Caco-2 (cell line): ENCODE results near the gene MASP1. TPM values are rescaled to one million over a fixed set of nuclear protein-coding genes. Genes with fewer than 3 reads are reported as not detected.

Experiments used
- BruUV-seq: library from RNA; stranded (reverse); fragments of 400-500 nt; replicated peaks from 2 replicates; lab custom pipeline; 2021; lab: Mats Ljungman, UMichigan
- CTCF ChIA-PET: fragments of 300-600 bp; sonication (Branson Sonifier 250); formaldehyde crosslinking; loops from one replicate; lab custom pipeline; 2022; ENCODE audit warnings: antibody characterized with exemption; lab: Charles Lee
- POLR2A ChIA-PET: fragments of 300-600 bp; sonication (Branson Sonifier 250); formaldehyde crosslinking; loops from one replicate; lab custom pipeline; 2022; ENCODE audit warnings: antibody characterized with exemption; lab: Charles Lee
- DNase-seq, 2 experiments: peaks; one replicate each; pipeline versions ENCODE4 v3.0.0 to v3.0.0-alpha.2; 2020 to 2022
- H3K27me3 ChIP-seq: replicated peaks from 2 replicates; pipeline ENCODE4 v1.6.0; 2011; ENCODE audit warnings: low read length; ENCODE audit not compliant: control insufficient read depth, insufficient read depth
- H3K36me3 ChIP-seq: 2 replicates; pipeline ENCODE4 v1.5.1; 2011; ENCODE audit warnings: low read length; ENCODE audit not compliant: control insufficient read depth, insufficient read depth
- H3K4me1 ChIP-seq: fragments of 250-450 bp; sonication (Bioruptor Pico); 2 replicates; pipeline ENCODE4 v1.5.1; 2020; ENCODE audit warnings: mild to moderate bottlenecking
- H3K4me3 ChIP-seq: 2 replicates; pipeline ENCODE4 v1.5.1; 2011; ENCODE audit warnings: low read depth, mild to moderate bottlenecking, control low read depth, low read length
- H3K9me3 ChIP-seq: fragments of 250-450 bp; sonication (Bioruptor Pico); 2 replicates; pipeline ENCODE4 v1.5.1; 2020; ENCODE audit warnings: mild to moderate bottlenecking, moderate library complexity
- H3K27ac Mint-ChIP-seq: one replicate; pipeline ENCODE4 v1.8.0; 2022; ENCODE audit warnings: mixed read lengths; ENCODE audit not compliant: unreplicated experiment
- H3K27me3 Mint-ChIP-seq: one replicate; pipeline ENCODE4 v1.8.0; 2022; ENCODE audit warnings: mixed read lengths; ENCODE audit not compliant: insufficient read depth, unreplicated experiment
- H3K36me3 Mint-ChIP-seq: one replicate; pipeline ENCODE4 v1.8.0; 2022; ENCODE audit warnings: mild to moderate bottlenecking, mixed read lengths; ENCODE audit not compliant: insufficient read depth, unreplicated experiment
- H3K4me1 Mint-ChIP-seq: one replicate; pipeline ENCODE4 v1.8.0; 2022; ENCODE audit warnings: low read depth, mixed read lengths; ENCODE audit not compliant: unreplicated experiment
- H3K4me3 Mint-ChIP-seq: one replicate; pipeline ENCODE4 v1.8.0; 2022; ENCODE audit warnings: mild to moderate bottlenecking, moderate library complexity, mixed read lengths; ENCODE audit not compliant: unreplicated experiment
- H3K9me3 Mint-ChIP-seq: one replicate; pipeline ENCODE4 v1.8.0; 2022; ENCODE audit warnings: mixed read lengths; ENCODE audit not compliant: unreplicated experiment
- CTCF ChIP-seq, 2 experiments: fragments of 200-600 bp in 1 of 2; IDR thresholded peaks; 1 replicate in 1 of 2; 2 replicates in 1 of 2; pipeline versions ENCODE4 v1.5.1 to v1.8.0; 2011 to 2022; ENCODE audit warnings: antibody characterized with exemption in 1 of 2, control low read depth in 1 of 2, inconsistent platforms in 1 of 2, low read depth in 1 of 2, low read length in 1 of 2, mild to moderate bottlenecking in 1 of 2, moderate library complexity in 1 of 2; ENCODE audit not compliant: insufficient read depth in 1 of 2, severe bottlenecking in 1 of 2, unreplicated experiment in 1 of 2
- intact Hi-C: fragments of 100-400 bp; cut with micrococcal nuclease; formaldehyde crosslinking; loops from one replicate; pipeline ENCODE4 v1.10.0; 2022; ENCODE audit not compliant: unreplicated experiment
- total RNA-seq: library from RNA; stranded (reverse); gene quantifications from 2 replicates; pipeline ENCODE4 v1.2.3, GENCODE V29; 2022

The MASP1 gene
- total RNA-seq, 1 experiment from 2014 or later: not detected

DNA sequence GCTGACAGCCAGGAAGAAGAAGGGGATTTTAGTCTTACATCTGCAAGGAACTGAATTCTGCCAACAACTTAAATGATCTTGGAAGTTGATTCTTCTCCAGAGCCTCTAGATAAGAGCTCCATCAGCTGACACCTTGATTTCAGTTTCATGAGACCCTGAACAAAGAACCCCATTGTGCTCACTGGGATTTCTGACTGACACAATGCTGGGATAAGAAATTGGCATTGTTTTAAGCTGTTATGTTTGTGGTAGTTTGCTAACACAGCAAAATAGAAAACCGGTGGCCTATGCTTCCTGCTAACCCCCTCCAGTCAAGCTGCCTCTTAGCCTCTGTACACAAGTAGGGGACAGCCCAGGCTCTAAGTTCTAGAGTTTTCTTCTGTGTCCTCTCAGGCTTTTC, 36.2 kb downstream of the MASP1 start:
- ChIA-PET CTCF (interaction anchor here (0.7 to 1.0 kb wide), 2 partner anchors 27 to 464 kb away, joined by 3 read pairs; no protein-coding TSS in a partner anchor), POLR2A (interaction anchor here (0.7 kb wide), 1 partner anchor 42 kb away, joined by 3 read pairs; no protein-coding TSS in a partner anchor)
- no peaks in the 10 kb centered on the region for H3K27me3 ChIP-seq
- no peaks in the 10 kb centered on the region for H3K4me1 ChIP-seq
- H3K9me3 Mint-ChIP-seq: no peaks in the 10 kb centered on the region
- H3K36me3 Mint-ChIP-seq: no peaks in the 10 kb centered on the region
- no peaks in the 10 kb centered on the region for H3K9me3 ChIP-seq
- no peaks in the 10 kb centered on the region for H3K36me3 ChIP-seq
- no peak overlapping the region for H3K4me3 Mint-ChIP-seq
- H3K4me3 ChIP-seq: no peak overlapping the region
- no peaks in the 10 kb centered on the region for H3K27me3 Mint-ChIP-seq
- no peak for DNase-seq
- no peak for TF ChIP-seq CTCF (IDR thresholded peaks at IDR 0.05; ENCODE audit: insufficient read depth in 1 of 2, low read depth in 1 of 2, low read length in 1 of 2, severe bottlenecking in 1 of 2, unreplicated experiment in 1 of 2)
- intact Hi-C loops: no loop called here
- BruUV-seq: no TSS peak
- no peaks in the 10 kb centered on the region for H3K4me1 Mint-ChIP-seq
- H3K27ac Mint-ChIP-seq: no peak overlapping the region

DNA sequence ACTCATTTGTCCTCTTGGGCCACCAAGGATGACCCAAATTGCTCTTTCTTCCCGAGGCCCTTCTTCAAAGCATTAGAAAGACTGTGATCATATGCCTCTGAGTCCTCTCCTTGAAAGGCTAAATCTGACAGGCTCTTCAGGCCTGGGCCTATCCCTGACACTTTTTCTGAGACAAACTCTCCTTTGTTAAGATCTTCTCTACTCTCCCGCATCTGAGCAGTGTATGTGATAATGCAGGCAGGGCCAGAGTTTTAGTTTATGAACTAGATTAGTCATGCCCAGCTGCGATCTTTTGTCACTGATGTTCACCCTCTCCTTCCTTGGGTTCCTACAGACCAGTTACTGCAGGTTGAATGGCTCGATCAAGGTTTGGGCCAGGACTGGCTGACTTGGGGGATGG, 39.2 kb downstream of the MASP1 start:
- intact Hi-C loops: no loop called here
- Histone ChIP-seq H3K9me3 (no peaks in the 10 kb centered on the region), H3K4me1 (no peaks in the 10 kb centered on the region), H3K4me3 (no peak overlapping the region), H3K27me3 (no peaks in the 10 kb centered on the region), H3K36me3 (no peaks in the 10 kb centered on the region)
- Mint-ChIP-seq H3K4me3 (no peak overlapping the region), H3K36me3 (no peaks in the 10 kb centered on the region), H3K27ac (no peak overlapping the region), H3K9me3 (peaks cover 6% of the 10 kb centered on the region), H3K27me3 (no peaks in the 10 kb centered on the region), H3K4me1 (no peaks in the 10 kb centered on the region)
- DNase-seq: no peak
- POLR2A ChIA-PET: no interaction called here
- TF ChIP-seq CTCF (IDR thresholded peaks at IDR 0.05; ENCODE audit: insufficient read depth in 1 of 2, low read depth in 1 of 2, low read length in 1 of 2, severe bottlenecking in 1 of 2, unreplicated experiment in 1 of 2): no peak
- BruUV-seq: no TSS peak
- CTCF ChIA-PET: no interaction called here

- BruUV-seq: no TSS peak
Observed at GRCh38 chr3:187251599-187251998, 39.9 kb downstream of the MASP1 start.

More at GRCh38 chr3:187251599-187251998, 39.9 kb downstream of the MASP1 start:
- Mint-ChIP-seq H3K4me1 (no peaks in the 10 kb centered on the region), H3K27me3 (no peaks in the 10 kb centered on the region), H3K36me3 (no peaks in the 10 kb centered on the region), H3K9me3 (peaks cover 6% of the 10 kb centered on the region), H3K4me3 (no peak overlapping the region), H3K27ac (no peak overlapping the region)
- POLR2A ChIA-PET: no interaction called here
- CTCF ChIA-PET: no interaction called here
- no peak for DNase-seq
- no peak for TF ChIP-seq CTCF (IDR thresholded peaks at IDR 0.05; ENCODE audit: insufficient read depth in 1 of 2, low read depth in 1 of 2, low read length in 1 of 2, severe bottlenecking in 1 of 2, unreplicated experiment in 1 of 2)
- no peaks in the 10 kb centered on the region for H3K36me3 ChIP-seq
- no peaks in the 10 kb centered on the region for H3K9me3 ChIP-seq
- no peaks in the 10 kb centered on the region for H3K27me3 ChIP-seq
- H3K4me1 ChIP-seq: no peaks in the 10 kb centered on the region
- no peak overlapping the region for H3K4me3 ChIP-seq
- intact Hi-C loops: no loop called here
